GM19239 (cell line): Measurements from ENCODE around the gene TAF3.

Source experiments
- DNase-seq: peaks from one replicate; pipeline ENCODE4 v3.0.0; 2011; ENCODE audit warnings: low spot score; ENCODE audit not compliant: insufficient read length
- FAIRE-seq: peaks from 2 replicates; lab custom pipeline; 2011; peaks lifted over from hg19 to GRCh38; lab: Jason Lieb, UNC

TAF3 gene

DNA sequence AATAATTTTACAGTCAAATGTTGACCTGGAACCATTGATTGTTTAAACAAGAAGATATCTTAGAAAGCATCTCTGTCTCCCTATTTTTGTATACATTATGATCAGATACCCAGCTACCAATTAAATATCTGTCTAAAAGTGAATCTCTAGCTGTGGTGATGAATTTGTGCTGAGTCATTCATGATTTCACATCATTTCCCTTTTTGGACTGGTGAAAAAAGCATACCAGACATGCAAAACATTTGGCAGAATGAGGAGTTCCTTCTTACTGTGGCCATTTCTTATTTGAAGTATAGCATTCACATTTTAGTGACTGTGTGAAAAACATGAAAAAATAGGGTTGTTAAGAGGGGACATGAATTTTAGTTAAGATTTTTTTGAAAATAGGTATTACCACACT lies 138.2 kb downstream of the TAF3 start:
- DNase-seq (peak; percentile 16), FAIRE-seq (peak; percentile 80)

DNA sequence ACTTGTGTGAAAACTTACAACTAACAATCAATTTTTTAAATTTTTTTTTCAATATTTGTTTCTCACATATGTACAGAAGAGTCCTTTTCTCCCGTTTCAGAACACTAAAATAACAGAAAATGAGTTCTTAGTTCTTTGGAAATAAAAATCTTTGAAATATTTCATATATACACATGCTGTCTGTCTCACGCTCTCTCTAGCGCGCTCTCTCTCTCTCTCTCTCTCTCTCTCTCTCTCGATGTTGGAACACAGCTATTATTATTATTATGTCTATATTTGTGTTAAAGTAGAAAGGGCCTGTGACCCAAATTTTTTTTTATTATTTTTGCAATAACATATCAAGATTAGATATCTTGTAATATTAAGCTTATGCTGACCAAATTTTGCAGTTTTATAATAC lies 139.3 kb downstream of the TAF3 start:
- DNase-seq = no peak
- FAIRE-seq = no peak

DNA sequence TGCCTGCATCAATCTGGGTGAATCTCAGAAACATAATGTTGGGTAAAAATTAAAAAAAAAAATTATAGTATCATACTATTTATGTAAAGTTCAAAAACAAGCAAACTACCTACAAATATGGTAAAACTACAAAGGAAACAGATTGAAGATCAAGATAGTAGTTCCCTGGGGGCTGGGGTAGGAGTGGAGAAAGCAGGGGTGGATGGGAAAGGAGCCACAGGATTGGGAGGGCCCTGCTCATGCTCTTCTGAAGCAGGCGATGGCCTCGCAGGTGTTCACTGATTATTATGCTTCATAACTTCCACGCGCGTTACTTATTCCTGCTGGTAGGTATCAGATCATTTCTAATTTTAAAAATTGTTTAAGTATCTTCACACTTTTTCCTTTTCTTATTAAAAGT lies 140.1 kb downstream of the TAF3 start:
- no peak for FAIRE-seq

DNA sequence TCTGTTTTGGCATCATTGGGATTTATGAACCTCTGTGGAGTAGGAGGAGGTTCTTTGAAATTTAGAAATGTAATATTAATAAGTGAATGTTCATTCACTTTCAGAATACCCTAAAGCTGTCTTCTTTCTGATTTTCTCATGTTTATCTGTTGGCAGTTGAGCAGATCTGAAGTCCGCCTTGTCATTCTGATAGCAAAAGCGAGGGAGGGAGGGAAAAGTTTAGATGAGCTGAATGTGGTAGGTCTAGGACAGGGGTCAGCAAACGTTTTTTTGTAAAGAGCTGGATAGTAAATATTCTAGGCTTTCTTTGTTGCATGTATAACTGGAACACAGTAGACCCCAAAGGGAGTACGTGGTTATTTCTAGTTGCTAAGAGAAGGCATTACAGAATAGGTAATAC lies 141.8 kb downstream of the TAF3 start:
- DNase-seq (no peak), FAIRE-seq (no peak)

More for the DNA sequence above, 140.1 kb downstream of the TAF3 start:
- DNase-seq = no peak

DNA sequence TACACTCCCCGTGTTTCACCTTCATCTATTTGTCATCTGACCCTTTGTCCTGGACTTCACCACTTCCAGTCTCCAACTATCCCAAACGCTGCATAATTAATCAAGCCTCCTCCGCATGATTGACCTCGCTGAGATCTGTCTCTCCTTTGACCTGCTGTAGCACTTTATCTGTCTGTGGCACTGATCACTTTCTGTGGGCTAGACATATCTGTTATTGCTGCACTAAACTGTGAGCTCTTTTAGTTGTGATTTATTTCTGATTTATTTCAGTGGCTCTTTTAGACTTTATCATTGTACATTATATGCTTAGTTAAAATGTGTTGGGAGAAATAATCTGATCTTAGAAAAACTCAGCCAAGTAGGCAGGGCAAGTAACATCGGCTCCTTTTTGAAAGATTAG lies 144.3 kb downstream of the TAF3 start:
- FAIRE-seq = no peak

DNA sequence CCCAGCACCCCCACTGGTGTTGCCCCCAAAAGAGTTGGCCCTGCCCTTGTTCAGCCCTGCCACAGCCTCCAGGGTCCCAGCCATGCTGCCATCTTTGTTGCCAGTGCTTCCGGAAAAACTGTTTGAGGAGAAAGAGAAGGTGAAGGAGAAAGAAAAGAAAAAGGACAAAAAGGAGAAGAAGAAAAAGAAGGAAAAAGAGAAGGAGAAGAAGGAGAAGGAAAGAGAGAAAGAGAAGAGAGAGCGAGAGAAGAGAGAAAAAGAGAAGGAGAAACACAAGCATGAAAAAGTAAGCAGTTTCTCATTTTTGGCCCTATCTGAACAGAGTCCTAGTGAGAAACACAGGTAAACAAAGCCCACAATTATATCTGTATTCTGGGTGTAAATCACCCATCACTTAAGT lies 147.2 kb downstream of the TAF3 start:
- DNase-seq = no peak
- no peak for FAIRE-seq

More for the DNA sequence above, 144.3 kb downstream of the TAF3 start:
- DNase-seq = no peak

DNA sequence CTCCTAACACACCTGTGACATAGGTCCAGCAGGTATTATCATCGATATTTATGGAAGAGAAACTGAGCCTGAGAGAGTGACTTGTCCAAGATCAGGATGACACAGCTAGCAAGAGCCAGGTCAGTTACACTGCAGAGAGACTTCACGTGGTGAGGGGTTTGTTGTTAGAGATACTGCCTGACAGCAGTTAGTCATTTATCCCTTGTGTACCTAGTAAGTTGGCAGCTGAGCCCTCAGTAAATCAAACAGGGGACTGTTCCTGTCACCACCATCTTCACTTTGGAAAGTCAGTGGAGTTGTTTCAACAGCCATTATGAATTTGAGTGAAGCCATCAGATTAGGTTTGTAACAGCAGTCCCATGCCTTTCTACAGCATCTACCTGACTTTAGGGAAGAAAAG lies 148.7 kb downstream of the TAF3 start:
- no peak for FAIRE-seq
- no peak for DNase-seq

DNA sequence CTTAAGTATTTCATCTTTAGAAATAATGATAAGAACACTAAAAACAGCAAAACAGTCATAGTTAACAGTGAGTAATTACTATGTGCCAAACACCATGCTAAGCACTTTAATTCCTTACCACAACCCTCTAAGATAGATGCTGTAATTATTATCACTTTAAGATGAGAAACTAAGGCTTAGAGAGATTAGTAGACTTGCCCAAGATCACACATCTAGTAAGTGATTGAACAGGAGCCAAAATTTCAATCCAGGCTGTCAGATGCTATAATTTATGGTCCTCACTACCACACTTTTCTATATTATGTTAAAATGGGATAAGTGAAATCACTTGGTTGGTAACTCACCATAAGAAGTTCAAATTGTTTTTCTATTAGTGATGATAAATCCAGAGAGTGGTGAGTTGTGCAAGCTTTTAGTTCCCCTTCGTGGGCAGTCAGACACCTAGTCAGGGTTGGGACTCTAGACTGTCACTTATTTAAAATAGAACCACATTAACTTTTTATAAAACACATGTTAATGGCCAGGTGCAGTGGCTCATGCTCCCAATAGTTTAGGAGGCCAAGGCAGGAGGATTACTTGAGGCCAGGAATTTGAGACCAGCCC lies 150.3 kb downstream of the TAF3 start:
- DNase-seq (no peak), FAIRE-seq (no peak)

DNA sequence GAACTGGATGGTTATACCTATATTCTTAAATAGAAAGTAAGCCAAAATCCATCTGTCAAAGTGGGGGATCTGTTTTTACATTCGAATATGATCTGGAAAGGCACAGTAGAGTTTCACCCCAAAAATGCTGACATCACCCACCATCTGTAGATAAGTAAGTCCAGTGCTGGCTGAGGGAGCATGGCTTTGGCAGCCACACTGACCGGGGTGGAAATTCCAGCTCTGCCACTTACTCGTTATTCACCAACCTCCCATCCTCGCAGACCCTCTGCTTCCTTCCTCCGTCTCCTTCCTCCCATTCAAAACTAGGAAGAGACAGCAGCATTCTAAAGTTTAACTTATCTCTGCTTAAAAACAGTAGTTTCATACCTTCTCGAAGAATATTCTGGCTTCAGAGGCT lies 151.3 kb downstream of the TAF3 start:
- DNase-seq (no peak), FAIRE-seq (no peak)

DNA sequence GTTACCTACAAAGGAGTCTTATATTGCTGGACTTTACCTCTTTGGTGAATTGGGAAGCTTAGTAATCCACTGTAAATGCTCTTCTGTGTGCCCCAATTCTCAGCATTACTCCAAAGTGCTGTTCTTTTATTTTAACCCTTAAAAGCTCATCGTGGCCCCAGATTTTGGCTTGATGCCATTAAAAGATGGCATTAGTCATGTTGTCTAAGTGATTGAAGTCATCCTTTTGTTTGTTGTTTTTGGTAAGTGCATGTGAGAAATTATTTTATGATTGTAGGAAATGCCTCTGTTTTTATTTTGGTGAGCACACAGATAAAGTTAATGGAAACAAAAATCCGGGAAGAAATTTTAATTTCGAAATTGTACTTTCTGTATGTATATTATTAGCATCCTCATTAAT lies 153.6 kb downstream of the TAF3 start:
- no peak for FAIRE-seq
- no peak for DNase-seq

DNA sequence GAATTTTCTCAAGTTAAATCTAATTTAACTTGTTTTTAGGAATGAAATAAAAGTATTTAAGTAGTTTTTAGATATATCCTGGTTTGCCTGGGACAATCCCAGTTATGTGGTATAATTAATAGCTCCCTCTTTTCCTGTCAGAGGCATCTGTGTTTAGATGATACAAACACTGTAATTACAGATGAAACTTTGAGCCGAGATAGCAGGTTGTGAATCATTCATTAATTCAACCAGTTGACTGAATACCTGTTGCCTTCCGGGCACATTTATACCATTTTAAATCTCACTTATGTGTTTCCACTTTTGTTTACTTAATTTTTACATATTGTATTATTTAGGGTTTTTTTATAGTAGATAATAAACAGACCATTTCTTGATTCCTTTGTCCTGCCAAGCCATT lies 154.1 kb downstream of the TAF3 start:
- DNase-seq = no peak
- FAIRE-seq = no peak

DNA sequence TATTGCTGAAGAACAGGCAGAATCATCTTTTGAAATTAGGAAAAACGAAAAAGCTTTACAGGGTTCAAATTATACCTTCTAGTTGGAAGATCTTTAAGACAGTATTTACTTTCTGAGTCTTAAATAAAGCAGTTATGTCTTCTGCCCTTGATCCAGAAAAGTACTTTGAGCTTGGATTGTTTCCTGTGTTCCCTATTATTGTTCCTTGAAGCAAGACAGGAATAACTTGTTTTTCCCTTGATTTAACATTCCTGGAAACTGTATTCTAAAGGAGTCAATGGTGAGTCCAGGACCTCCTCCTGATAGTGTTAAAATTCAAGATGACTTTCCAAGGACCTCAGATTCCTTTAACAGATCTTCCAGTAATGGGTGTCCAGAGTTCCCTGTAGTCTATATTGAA lies 161.9 kb downstream of the TAF3 start:
- FAIRE-seq = no peak
- DNase-seq = no peak

DNA sequence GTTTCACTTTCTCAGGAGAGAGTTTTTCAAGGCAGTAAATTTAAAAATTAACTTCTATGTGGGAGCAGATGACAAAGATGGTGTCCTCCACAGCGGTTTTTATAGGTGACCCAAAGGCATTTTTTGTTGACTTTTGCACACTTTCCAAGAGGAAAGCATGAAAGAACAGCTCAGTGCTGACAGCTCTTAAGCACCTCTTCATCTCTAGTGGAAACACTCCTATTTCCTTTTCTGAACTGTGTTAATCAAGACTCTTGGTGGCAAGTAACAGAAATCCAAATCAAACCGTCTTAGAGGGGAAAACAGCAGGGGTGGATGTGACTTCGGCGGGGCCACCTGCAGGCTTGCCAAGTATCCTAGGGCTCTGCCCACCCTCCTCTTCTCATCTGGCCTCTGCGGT lies 164.4 kb downstream of the TAF3 start:
- DNase-seq (no peak), FAIRE-seq (no peak)

DNA sequence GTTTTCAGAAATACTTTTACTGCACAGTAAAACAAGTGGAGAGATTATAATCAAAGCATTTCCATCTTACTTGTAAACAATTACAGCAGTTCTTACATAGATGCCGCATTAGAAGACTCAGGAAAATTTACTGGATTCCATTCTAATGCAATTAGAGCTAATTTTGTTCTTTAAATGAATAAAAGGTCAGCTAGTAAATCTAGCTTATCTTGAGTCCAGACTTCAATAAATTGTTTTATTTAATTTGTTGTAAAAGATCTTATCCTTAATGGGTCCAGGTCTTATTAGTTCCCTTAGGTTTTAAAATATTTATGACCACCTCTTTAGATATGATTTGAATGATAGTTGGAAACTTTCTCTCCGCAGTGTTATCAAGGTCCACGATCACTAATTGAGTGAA lies 166.0 kb downstream of the TAF3 start:
- no peak for DNase-seq
- no peak for FAIRE-seq

DNA sequence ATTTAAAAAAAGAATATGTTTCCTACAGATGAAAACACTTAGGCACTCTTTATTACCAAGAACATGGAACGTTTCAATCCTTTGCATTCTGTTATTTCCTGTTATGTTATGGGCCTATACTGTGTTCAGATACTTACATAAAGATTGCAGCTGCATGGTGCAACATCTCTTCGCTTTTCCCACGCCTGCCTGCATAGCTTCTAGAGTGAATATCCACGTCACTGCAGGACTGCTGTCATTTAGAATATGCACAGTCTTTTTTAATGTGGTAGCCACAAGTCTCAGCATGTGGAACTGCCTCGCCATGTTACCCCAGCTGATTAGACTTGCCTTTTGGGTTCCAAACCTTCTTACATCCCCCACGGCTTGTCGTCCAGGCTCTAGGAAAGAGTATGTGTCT lies 166.6 kb downstream of the TAF3 start:
- no peak for FAIRE-seq
- no peak for DNase-seq

DNA sequence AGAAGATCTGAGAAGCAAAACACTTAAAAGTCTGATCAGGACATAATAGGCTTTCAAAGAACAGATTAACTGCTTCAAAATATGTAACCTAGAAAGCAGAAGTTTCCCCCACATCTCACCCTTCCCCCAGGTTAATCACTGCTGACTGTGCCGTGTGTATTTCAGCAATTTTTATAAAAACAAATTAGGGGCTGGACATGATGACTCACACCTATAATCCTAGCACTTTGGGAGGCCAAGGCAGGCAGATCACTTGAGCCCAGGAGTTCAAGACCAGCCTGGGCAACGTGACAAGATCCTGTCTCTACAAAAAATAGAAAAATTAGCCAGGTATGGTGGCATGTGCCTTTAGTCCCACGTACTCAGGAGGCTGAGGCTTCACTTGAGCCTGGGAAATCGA lies 168.5 kb downstream of the TAF3 start:
- FAIRE-seq (no peak), DNase-seq (no peak)

DNA sequence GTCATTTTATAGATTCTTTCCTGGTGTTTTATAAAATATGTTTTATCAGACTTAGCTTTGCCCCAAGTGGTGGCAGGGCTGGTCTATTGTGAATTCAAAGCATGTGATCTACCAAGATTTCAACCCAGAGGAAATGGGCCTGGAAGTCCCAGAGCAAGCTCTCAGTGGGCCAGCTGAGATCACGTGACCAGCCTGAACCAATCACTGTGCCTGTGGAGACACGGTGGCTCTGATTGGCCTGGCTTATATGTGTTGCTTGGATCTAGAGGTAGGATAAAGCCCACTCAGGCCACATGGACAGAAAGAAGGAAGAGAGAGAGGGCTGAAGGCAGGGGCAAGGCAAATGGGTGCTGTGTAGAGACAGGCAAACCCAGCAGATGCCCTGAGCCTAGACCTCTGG lies 170.7 kb downstream of the TAF3 start:
- FAIRE-seq (no peak), DNase-seq (no peak)

DNA sequence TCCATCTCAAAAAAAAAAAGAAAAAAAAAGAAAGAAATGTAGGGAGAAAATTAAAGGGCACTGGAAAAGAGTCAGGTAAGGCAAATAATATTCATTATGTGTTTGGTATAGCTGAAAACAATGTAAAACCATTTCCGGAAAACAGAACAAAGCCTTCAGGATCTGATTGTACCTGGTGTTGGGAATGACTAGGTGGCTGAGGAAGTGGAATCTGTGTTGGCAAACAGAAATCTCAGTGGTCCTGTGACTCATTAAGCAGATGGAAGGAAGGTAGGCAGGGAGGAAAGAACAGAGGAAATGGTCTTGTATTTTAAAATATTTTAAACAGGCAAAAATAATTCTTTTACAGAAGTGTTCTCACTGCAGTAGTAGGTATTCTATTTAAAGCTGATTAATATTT lies 180.5 kb downstream of the TAF3 start:
- DNase-seq = no peak
- FAIRE-seq = no peak

DNA sequence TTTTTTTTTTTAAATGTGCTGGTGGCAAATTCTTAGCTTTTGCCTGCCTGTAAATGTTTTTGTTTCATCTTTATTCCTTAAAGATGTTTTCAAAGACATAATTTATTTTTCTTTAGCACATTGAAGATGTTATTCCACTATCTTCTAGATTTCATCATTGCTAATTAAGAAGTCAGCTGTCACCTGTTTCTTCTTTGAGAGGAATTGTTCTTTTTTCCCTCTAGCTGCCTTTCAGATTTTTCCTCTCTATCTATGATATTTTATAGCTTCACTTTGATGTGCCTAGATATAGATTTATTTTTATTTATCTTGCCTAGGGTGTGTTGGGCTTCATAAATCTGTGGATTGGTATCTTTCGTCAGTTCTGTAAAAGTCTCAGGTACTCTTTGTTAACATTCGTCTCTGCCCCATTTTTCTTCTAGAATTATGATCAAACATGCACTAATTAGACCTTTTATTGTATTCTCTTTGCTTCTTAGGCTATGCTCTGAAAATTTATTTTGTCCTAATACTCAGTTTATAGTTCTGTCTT lies 186.2 kb downstream of the TAF3 start:
- no peak for FAIRE-seq
- no peak for DNase-seq

DNA sequence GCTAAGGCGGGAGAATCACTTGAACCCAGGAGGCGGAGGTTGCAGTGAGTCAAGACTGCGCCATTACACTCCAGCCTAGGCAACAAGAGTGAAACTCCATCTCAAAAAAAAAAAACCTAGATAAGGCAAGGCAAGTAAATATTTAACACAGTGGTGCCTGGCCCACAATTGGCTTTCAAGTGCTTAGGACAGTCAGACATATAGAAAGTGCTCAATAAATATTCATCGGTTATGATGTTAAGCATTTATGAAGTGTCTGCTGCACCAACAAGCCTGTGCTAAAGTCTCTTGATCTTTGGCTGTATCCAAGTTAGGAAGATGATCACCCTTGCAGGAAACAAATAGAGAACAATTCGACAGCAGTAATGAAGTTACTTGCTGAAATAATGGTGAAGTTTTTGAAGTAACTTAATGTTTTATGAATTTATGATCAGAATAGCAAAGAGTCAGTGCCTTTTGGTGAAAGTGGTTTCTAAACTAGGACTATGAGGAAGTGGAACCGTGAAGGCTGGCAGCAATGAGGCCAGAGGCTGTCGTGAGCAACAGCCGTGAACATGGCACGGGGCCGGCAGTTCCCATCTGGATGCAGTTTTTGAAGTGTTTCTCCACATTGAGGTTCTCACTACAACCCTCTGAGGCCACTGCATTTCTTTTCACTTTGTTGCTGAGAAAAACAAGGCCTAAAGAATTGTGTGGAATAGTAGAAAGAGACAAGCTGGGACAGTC lies 188.1 kb downstream of the TAF3 start:
- peak; percentile 56 for FAIRE-seq
- peak; percentile 29 for DNase-seq

DNA sequence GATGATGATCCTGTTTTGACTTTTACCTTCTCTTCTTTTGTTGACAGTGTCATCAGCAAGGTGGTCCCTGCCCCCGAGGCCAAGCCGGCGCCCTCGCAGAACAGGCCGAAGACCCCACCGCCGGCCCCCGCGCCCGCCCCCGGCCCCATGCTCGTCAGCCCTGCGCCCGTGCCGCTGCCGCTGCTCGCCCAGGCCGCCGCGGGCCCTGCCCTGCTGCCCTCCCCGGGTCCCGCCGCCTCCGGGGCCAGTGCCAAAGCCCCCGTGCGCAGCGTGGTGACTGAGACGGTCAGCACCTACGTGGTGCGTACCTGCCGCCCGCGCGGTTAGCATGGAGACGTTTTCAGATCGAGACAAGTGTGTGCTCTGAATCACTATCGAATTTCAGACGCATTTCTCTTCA lies 190.7 kb downstream of the TAF3 start:
- no peak for DNase-seq
- no peak for FAIRE-seq

DNA sequence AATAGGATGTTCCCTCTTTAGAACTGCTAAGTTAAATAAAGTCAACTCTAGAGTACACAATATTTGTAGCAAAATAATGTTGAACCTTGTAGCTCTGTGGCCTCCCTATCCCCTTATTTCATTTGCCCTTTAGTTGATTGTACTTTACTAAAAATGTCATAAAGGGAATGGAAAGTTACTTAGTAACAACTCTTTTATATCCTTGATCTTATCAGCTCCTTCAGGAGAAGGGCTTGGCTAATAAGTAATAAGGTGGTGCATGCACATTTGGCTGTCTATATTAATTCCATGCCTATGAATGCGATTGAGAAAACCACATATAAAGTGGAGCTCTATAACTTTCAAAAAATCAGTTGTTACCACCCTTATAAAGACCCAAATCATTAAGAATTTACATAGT lies 194.7 kb downstream of the TAF3 start:
- DNase-seq (no peak), FAIRE-seq (no peak)
